CD4-positive, alpha-beta T cell treated with Interleukin-17A for 1 hour (primary cell): ENCODE data around the gene SAMD10.
"Not testable (repeated sequence)": the region's sequence is repeated elsewhere in the genome, so short reads cannot be mapped to it uniquely, and the experiment has no call there.

Source experiments
- DNase-seq: peaks from one replicate; pipeline ENCODE4 v3.0.0-alpha.2; 2020

Gene SAMD10

GRCh38 chr20:63940071-63940471, 39.4 kb downstream of the SAMD10 start:
- no peak for DNase-seq

DNA sequence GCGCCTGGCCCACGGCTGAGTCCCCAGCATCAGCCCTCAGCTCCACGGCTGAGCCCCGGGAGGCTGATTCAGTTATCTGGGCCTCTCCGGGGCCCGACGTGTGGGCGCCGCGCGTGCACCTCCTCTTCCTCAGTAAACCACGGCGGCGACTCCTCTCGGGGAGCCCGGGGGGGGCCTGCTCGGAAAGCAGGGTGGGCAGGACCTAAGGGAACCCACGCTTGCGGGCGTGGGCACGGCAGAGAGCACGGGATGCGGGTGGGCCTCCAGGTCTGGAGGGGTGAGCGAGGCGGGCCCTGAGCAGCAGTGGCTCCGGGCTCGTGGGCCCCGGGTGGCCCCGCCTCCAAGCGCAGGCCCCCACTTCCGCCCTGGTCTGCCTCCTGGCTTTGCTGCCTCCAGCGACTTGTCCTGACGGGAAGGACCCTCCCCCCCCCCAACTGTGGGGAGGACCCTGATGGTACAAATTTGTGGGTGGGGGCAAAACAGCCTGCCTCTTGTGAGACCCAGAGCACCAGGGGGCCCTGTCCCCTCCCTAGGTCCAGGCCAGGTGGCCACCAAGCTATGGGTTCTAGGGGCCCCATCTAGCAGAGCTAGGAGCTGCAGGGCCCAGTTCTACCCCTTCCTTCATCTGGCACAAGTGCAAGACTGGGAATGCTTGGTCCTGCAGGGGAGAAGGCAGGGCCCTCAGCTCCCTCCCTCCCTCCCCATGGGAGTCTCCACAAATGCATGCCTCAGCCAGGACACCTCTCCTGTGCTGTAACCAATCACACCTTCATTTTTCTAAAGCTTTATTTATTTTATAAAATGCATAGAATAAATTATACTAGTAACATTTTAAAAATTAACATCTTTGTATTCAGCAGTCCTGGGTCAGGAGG, 40.1 kb downstream of the SAMD10 start:
- DNase-seq = no peak

DNA sequence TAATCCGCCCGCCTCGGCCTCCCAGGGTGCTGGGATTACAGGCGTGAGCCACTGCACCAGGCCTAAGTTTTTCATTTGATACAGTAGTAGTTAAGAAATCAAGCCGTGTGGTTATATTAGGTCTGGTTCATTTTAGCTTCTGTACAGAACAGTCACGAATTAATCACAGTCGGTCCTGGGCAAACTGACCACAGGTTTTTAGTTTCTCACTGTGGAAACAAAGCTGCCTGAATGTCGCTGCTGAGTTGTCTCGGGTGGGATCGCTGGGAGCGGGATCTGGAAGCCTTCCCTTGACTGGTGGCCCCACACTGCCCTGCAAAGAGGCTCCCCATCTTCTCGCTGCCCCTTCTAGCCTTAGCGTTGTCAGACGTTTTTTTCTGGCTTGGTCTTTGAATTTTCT, 41.8 kb downstream of the SAMD10 start:
- DNase-seq = no peak

- no peak for DNase-seq
Measured at GRCh38 chr20:63935447-63935846, 44.0 kb downstream of the SAMD10 start.

DNA sequence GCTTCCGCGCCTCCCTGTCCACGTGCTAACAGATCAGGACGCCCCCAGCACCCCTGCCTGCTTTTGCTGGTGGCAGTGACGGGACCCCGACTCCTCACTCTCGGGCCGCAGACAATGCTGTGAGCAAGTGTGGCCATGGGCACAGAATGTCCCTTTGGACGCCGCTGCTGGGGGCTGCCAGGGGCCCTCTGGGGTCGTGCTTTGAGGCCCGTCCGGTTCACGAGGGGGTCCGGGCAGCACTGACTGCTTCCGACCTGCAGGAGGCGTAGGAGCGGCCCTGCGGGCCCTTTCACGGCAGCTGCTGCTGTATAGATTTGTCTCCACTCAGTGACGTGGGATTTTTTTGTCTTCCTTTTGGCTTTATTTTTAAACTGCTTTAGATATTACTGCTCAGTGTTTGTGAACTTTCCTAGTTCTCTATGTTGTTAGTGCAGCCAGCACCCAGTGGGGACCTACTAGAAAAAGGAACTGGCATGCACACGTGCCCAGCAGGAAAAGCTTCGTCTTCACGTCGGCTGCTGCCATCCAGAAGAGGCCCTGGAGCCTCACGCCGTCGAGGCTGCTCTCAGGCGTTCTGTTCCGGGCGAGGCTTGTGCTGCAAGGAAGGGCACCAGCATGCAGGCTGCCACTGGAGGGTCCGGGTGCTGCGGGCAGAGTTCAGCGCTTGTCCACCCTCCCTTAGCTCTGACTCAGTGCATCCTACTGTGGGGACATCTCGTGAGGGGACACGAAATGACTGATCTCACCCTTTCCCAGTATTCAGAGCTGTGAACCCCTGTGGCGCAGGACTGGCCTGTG, 45.0 kb downstream of the SAMD10 start:
- DNase-seq = no peak

DNA sequence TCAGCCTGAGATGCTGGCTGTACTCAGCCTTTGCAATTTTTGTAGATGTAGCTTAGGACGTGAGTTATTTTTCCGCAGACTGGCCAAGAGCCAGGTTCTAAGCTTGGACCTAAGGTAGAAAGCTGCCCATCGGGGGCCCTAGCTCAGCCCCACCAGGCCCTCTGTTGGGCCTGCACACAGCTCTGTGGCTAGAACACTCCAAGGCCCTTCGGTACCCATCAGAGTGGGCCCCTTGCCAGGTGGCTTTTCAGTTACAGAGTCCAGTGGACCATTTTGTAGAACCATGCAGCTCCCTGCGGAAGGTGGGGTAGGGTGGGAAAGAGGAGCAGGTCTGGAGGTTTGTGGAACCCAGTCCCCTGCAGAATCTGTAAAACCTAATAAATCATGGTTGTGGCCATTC, 45.8 kb downstream of the SAMD10 start:
- no peak for DNase-seq

GRCh38 chr20:63932606-63933160, 46.8 kb downstream of the SAMD10 start:
- no peak for DNase-seq

- no peak for DNase-seq
Measured at GRCh38 chr20:63931735-63932134, 47.7 kb downstream of the SAMD10 start.

GRCh38 chr20:63930971-63931553, 48.4 kb downstream of the SAMD10 start:
- DNase-seq = no peak

- not testable (repeated sequence) for DNase-seq
Measured at GRCh38 chr20:63929473-63929883, 50.0 kb downstream of the SAMD10 start.

- no peak for DNase-seq
Measured at GRCh38 chr20:63929071-63929470, 50.4 kb downstream of the SAMD10 start.

- DNase-seq = no peak
Measured at GRCh38 chr20:63926298-63926697, 53.1 kb downstream of the SAMD10 start.

- no peak for DNase-seq
Measured at GRCh38 chr20:63924241-63924640, 55.2 kb downstream of the SAMD10 start.
